Neuronal stem cell (in vitro differentiated cells): ENCODE results near the gene B4GALNT3.

Source experiments
- DNase-seq: peaks from one replicate; pipeline ENCODE4 v3.0.0-alpha.2; 2013; ENCODE audit warnings: low spot score
- H2AFZ ChIP-seq: one replicate; pipeline ENCODE4 v1.6.1; 2013; ENCODE audit warnings: mild to moderate bottlenecking, low read length, inconsistent platforms
- H2AK5ac ChIP-seq: 2 replicates; pipeline ENCODE4 v1.6.1; 2013; ENCODE audit warnings: low read depth, mild to moderate bottlenecking, inconsistent platforms, low read length, moderate library complexity, mixed read lengths
- H2BK120ac ChIP-seq: 2 replicates; pipeline ENCODE4 v1.6.1; 2013; ENCODE audit warnings: low read depth, mild to moderate bottlenecking, inconsistent platforms, low read length, moderate library complexity, mixed read lengths
- H2BK12ac ChIP-seq: one replicate; pipeline ENCODE4 v1.6.1; 2013; ENCODE audit warnings: low read length, inconsistent platforms
- H2BK15ac ChIP-seq: 2 replicates; pipeline ENCODE4 v1.6.1; 2013; ENCODE audit warnings: mild to moderate bottlenecking, low read length, inconsistent platforms, mixed read lengths
- H2BK5ac ChIP-seq: one replicate; pipeline ENCODE4 v1.6.1; 2013; ENCODE audit warnings: inconsistent platforms, mild to moderate bottlenecking, low read length, moderate library complexity
- H3K14ac ChIP-seq: one replicate; pipeline ENCODE4 v1.6.1; 2013; ENCODE audit warnings: low read length, inconsistent platforms
- H3K18ac ChIP-seq: 2 replicates; pipeline ENCODE4 v1.6.1; 2013; ENCODE audit warnings: low read length, inconsistent platforms
- H3K23ac ChIP-seq: 2 replicates; pipeline ENCODE4 v1.6.1; 2013; ENCODE audit warnings: low read depth, mild to moderate bottlenecking, mixed read lengths, low read length, inconsistent platforms; ENCODE audit not compliant: poor library complexity
- H3K27ac ChIP-seq: replicated peaks from 3 replicates; pipeline ENCODE4 v1.5.1; 2013; ENCODE audit warnings: low read length, inconsistent platforms
- H3K27me3 ChIP-seq, 3 experiments: 2 replicates each; pipeline ENCODE4 v1.6.1; 2013; ENCODE audit warnings: low read length in 3 of 3, mild to moderate bottlenecking in 2 of 3, inconsistent platforms in 1 of 3, low read depth in 1 of 3, mixed read lengths in 1 of 3, moderate library complexity in 1 of 3; ENCODE audit not compliant: control insufficient read depth in 3 of 3, insufficient read depth in 3 of 3
- H3K36me3 ChIP-seq, 2 donors: replicated peaks in 1 of 2; 2 replicates each; pipeline ENCODE4 v1.6.1; 2013; ENCODE audit warnings: low read length in 2 of 2; ENCODE audit not compliant: control insufficient read depth in 2 of 2, insufficient read depth in 2 of 2
- H3K4ac ChIP-seq: 2 replicates; pipeline ENCODE4 v1.6.1; 2013; ENCODE audit warnings: inconsistent platforms, mild to moderate bottlenecking, low read length, moderate library complexity
- H3K4me1 ChIP-seq, 2 donors: 1 replicate in 1 of 2; 2 replicates in 1 of 2; pipeline ENCODE4 v1.6.1; 2013; ENCODE audit warnings: low read length in 2 of 2, low read depth in 1 of 2; ENCODE audit not compliant: control insufficient read depth in 2 of 2, insufficient read depth in 1 of 2
- H3K4me2 ChIP-seq: one replicate; pipeline ENCODE4 v1.6.1; 2013; ENCODE audit warnings: mild to moderate bottlenecking, low read length, inconsistent platforms; ENCODE audit not compliant: insufficient read depth, poor library complexity, severe bottlenecking
- H3K4me3 ChIP-seq, 2 donors: 2 replicates each; pipeline ENCODE4 v1.5.1; 2013; ENCODE audit warnings: low read length in 2 of 2, mild to moderate bottlenecking in 2 of 2, inconsistent platforms in 1 of 2, moderate library complexity in 1 of 2
- H3K79me1 ChIP-seq: one replicate; pipeline ENCODE4 v1.6.1; 2013; ENCODE audit warnings: low read depth, mild to moderate bottlenecking, inconsistent platforms, low read length, moderate library complexity
- H3K9ac ChIP-seq: one replicate; pipeline ENCODE4 v1.6.1; 2013; ENCODE audit warnings: mild to moderate bottlenecking, low read depth, low read length, inconsistent platforms; ENCODE audit not compliant: poor library complexity
- H3K9me3 ChIP-seq, 2 donors: replicated peaks in 1 of 2; 2 replicates each; pipeline versions ENCODE3 to v1.6.1; 2013; ENCODE audit warnings: low read length in 2 of 2, mild to moderate bottlenecking in 2 of 2, inconsistent platforms in 1 of 2, low read depth in 1 of 2, mixed read lengths in 1 of 2, moderate library complexity in 1 of 2; ENCODE audit not compliant: control insufficient read depth in 2 of 2, insufficient read depth in 1 of 2
- H4K8ac ChIP-seq: one replicate; pipeline ENCODE4 v1.6.1; 2013; ENCODE audit warnings: low read depth, mild to moderate bottlenecking, inconsistent platforms, low read length, moderate library complexity
- H4K91ac ChIP-seq: one replicate; pipeline ENCODE4 v1.6.1; 2013; ENCODE audit warnings: low read length, low read depth, mild to moderate bottlenecking, inconsistent platforms; ENCODE audit not compliant: poor library complexity
- WGBS, 2 donors: extraction: QIAGEN DNeasy Blood & Tissue Kit; methylation state at CpG; one replicate each; pipeline ENCODE4 v1.1.7; 2013; ENCODE audit warnings: missing lambda C conversion rate in 2 of 2, mixed read lengths in 1 of 2; ENCODE audit not compliant: insufficient read length in 2 of 2, insufficient replicate concordance in 1 of 2; ENCODE audit errors: extremely low coverage in 2 of 2; 5-methylcytosine and 5-hydroxymethylcytosine counted together

Gene B4GALNT3

GRCh38 chr12:482061-482460 is 22.3 kb downstream of the B4GALNT3 start:
- no CpG with 5 or more reads among the region's 3 CpGs for WGBS, 2 donors
- H2BK5ac ChIP-seq, result no peak overlapping the region
- no peak overlapping the region for H2AFZ ChIP-seq
- no peak overlapping the region for H3K23ac ChIP-seq
- no peak overlapping the region for H4K8ac ChIP-seq
- H2BK15ac ChIP-seq, result no peak overlapping the region
- H2AK5ac ChIP-seq, result no peak overlapping the region
- no peak overlapping the region for H3K9ac ChIP-seq
- H3K9me3 ChIP-seq, result peaks cover 0 to 2% of the 10 kb centered on the region in 2 donors
- H3K27me3 ChIP-seq, result no peaks in the 10 kb centered on the region
- H3K79me1 ChIP-seq, result no peaks in the 10 kb centered on the region
- H3K4me3 ChIP-seq, result no peak overlapping the region
- DNase-seq, result no peak
- H3K4me2 ChIP-seq, result no peak overlapping the region
- H2BK12ac ChIP-seq, result no peak overlapping the region
- H3K4me1 ChIP-seq, result peaks cover under 1 to 9% of the 10 kb centered on the region in 2 donors
- H3K4ac ChIP-seq, result no peak overlapping the region
- no peaks in the 10 kb centered on the region for H3K36me3 ChIP-seq
- H2BK120ac ChIP-seq, result no peak overlapping the region
- no peak overlapping the region for H3K18ac ChIP-seq
- H3K27ac ChIP-seq, result no peak overlapping the region
- no peak overlapping the region for H4K91ac ChIP-seq
- H3K14ac ChIP-seq, result no peak overlapping the region

- H3K4me2 ChIP-seq, result no peak overlapping the region
- no peak overlapping the region for H3K18ac ChIP-seq
- H3K4me1 ChIP-seq, result peaks cover 0 to 5% of the 10 kb centered on the region in 2 donors
- H4K8ac ChIP-seq, result no peak overlapping the region
- H2AFZ ChIP-seq, result no peak overlapping the region
- H3K9me3 ChIP-seq, result peaks cover 0 to 2% of the 10 kb centered on the region in 2 donors
- no peaks in the 10 kb centered on the region for H3K36me3 ChIP-seq
- DNase-seq, result no peak
- H3K14ac ChIP-seq, result no peak overlapping the region
- no peak overlapping the region for H2BK5ac ChIP-seq
- H4K91ac ChIP-seq, result no peak overlapping the region
- H3K27me3 ChIP-seq, result no peaks in the 10 kb centered on the region
- H2BK12ac ChIP-seq, result no peak overlapping the region
- H3K27ac ChIP-seq, result no peak overlapping the region
- H2BK15ac ChIP-seq, result no peak overlapping the region
- no peak overlapping the region for H3K9ac ChIP-seq
- no peak overlapping the region for H3K4ac ChIP-seq
- H3K23ac ChIP-seq, result no peak overlapping the region
- no peaks in the 10 kb centered on the region for H3K79me1 ChIP-seq
- H2BK120ac ChIP-seq, result no peak overlapping the region
- WGBS, 2 donors, result no CpG with 5 or more reads among the region's 11 CpGs
- no peak overlapping the region for H2AK5ac ChIP-seq
- no peak overlapping the region for H3K4me3 ChIP-seq
Observed at GRCh38 chr12:484096-484495, 24.4 kb downstream of the B4GALNT3 start.

GRCh38 chr12:490260-490659 is 30.5 kb downstream of the B4GALNT3 start:
- no peak overlapping the region for H3K4ac ChIP-seq
- H2AK5ac ChIP-seq, result no peak overlapping the region
- H2AFZ ChIP-seq, result no peak overlapping the region
- no peaks in the 10 kb centered on the region for H3K36me3 ChIP-seq
- no peak overlapping the region for H3K23ac ChIP-seq
- H3K14ac ChIP-seq, result no peak overlapping the region
- H3K27ac ChIP-seq, result no peak overlapping the region
- no peak overlapping the region for H2BK120ac ChIP-seq
- no peak overlapping the region for H4K8ac ChIP-seq
- H3K9ac ChIP-seq, result no peak overlapping the region
- no peak overlapping the region for H3K4me3 ChIP-seq
- H3K79me1 ChIP-seq, result no peaks in the 10 kb centered on the region
- no peak overlapping the region for H3K4me2 ChIP-seq
- H2BK12ac ChIP-seq, result no peak overlapping the region
- H2BK5ac ChIP-seq, result no peak overlapping the region
- H3K9me3 ChIP-seq, result peaks cover 0 to 9% of the 10 kb centered on the region in 2 donors
- H3K27me3 ChIP-seq, result no peaks in the 10 kb centered on the region
- H2BK15ac ChIP-seq, result no peak overlapping the region
- DNase-seq, result no peak
- H3K4me1 ChIP-seq, result peaks cover 0 to 5% of the 10 kb centered on the region in 2 donors
- no peak overlapping the region for H3K18ac ChIP-seq
- no peak overlapping the region for H4K91ac ChIP-seq

- Histone ChIP-seq H3K9me3 (peaks cover 0 to 4% of the 10 kb centered on the region in 2 donors), H2AK5ac (peak overlapping the region; percentile 1), H3K9ac (no peak overlapping the region)
Observed at GRCh38 chr12:495466-495865, 35.7 kb downstream of the B4GALNT3 start.

More at GRCh38 chr12:495466-495865, 35.7 kb downstream of the B4GALNT3 start:
- H3K4me3 ChIP-seq, result no peak overlapping the region
- no peak overlapping the region for H2BK5ac ChIP-seq
- H3K18ac ChIP-seq, result peak overlapping the region; percentile 20
- H3K4me2 ChIP-seq, result no peak overlapping the region
- no peak for DNase-seq
- no peak overlapping the region for H3K14ac ChIP-seq
- WGBS, 2 donors, result no CpG with 5 or more reads among the region's 3 CpGs
- no peak overlapping the region for H3K4ac ChIP-seq
- no peak overlapping the region for H4K8ac ChIP-seq
- no peaks in the 10 kb centered on the region for H3K79me1 ChIP-seq
- peak overlapping the region; percentile 59 for H2BK12ac ChIP-seq
- no peak overlapping the region for H2BK120ac ChIP-seq
- no peak overlapping the region for H2BK15ac ChIP-seq
- peak overlapping the region; percentile 19 for H3K27ac ChIP-seq
- H3K4me1 ChIP-seq, result peaks cover 0 to 13% of the 10 kb centered on the region in 2 donors
- no peak overlapping the region for H4K91ac ChIP-seq
- no peak overlapping the region for H3K23ac ChIP-seq
- no peaks in the 10 kb centered on the region for H3K27me3 ChIP-seq
- H3K36me3 ChIP-seq, result no peaks in the 10 kb centered on the region
- no peak overlapping the region for H2AFZ ChIP-seq
